ENCODE measurements around the gene TRIM7. TPM values are rescaled to one million over a fixed set of nuclear protein-coding genes. Genes with fewer than 3 reads are reported as not detected.

TRIM7 gene
- total RNA-seq, 4 donors from 2014 or later = 1.9 to 6.6 (median 2.8) TPM

DNA sequence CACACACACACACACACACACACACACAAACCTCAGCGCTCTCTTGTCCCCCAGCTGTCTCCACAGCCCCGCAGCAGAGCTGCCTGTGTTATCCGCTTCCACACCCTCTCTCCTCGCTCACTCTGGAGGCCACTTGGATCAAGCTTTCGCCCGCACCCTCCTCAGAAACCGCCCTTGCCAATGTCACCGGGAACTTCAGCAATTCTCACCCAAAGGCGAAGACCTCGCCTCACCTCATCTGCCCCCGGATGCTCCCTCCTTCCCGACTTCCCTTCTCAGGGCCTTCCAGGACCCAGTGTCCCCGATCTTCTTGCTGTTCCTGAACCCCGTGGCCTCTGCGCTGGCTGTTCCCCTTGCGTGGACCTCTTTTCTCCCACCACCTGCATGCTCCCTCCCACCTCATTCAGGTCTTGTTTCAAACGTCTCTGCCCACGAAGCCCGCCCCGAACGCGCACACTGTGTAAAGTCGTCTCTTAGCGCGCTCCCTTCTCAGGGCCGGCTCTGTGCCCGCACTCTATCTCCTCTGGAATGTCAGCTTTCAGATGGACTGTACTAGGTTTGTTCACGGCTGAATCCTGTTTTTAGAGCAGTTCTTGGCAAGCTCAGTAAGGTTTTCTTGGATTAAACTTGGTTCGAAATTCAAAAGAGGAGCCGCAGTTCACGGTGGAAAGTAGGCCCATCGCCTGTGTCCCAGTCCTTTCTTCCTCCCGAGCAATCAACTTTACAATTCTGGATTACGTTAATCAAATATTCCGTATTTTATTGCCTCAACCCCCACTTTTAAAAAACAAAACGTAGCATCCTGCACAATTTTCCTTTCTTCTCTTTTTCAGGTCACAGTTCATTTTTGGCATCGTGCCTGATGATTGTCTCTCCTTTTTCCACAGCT is 1.0 kb upstream of the TRIM7 start:
- TF ChIP-seq, protein P1, sequence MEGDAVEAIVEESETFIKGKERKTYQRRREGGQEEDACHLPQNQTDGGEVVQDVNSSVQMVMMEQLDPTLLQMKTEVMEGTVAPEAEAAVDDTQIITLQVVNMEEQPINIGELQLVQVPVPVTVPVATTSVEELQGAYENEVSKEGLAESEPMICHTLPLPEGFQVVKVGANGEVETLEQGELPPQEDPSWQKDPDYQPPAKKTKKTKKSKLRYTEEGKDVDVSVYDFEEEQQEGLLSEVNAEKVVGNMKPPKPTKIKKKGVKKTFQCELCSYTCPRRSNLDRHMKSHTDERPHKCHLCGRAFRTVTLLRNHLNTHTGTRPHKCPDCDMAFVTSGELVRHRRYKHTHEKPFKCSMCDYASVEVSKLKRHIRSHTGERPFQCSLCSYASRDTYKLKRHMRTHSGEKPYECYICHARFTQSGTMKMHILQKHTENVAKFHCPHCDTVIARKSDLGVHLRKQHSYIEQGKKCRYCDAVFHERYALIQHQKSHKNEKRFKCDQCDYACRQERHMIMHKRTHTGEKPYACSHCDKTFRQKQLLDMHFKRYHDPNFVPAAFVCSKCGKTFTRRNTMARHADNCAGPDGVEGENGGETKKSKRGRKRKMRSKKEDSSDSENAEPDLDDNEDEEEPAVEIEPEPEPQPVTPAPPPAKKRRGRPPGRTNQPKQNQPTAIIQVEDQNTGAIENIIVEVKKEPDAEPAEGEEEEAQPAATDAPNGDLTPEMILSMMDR (IDR thresholded peaks at IDR 0.05; ENCODE audit: low read depth) = no peak

DNA sequence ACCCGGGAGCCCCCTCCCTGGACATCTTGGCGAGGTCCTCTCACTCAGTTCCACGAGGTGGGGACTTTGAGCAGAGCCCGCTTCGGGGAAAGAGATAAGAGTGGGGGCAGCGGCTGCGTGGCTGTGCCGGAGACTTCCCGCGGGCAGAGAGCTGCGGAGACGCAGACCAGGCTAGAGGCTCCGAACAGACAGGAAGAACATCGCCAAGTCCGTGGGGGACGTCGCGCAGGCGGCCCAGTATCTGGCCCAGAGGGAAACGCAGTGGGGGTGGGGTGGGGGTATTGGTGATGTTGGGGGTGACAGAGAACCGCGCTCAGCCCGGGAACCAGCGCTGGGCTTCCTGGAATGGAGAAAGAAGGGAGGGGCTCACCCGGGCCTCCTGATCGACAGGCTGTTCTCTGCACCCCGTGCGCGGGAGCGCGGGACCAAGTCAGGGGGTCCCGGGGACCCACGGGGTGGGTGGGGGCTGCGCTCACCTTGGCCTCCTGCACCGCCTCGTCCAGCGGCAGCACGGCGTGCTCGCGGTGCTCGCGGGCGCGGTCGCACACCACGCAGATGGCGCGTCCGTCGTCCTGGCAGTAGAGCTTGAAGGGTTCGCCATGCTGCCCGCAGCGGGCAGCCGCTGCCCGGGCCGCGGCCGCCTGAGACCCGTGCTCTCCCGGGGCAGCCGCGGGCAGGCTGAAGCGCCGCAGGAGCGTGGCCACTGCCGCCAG is 727 bp downstream of the TRIM7 start:
- TF ChIP-seq, protein P1 (IDR thresholded peaks at IDR 0.05; ENCODE audit: low read depth) = no peak

DNA sequence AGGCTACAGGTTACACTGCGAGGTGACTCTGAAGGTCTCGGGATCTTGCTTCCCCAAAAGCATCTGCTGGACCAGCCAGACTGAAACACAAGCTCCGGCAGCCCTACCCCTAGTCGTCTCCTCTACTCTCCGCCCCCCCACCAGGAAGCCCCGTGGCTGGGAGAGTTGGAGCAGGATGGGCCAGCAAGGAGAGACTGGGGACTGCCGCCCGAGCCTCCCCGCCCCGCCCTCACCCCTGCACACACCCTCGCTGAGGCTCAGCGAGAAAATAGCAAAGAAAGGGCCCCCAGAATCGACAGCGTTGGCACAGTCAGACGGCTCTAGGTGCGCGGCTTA is 1.3 kb downstream of the TRIM7 start:
- TF ChIP-seq, protein P1 (IDR thresholded peaks at IDR 0.05; ENCODE audit: low read depth) = no peak

DNA sequence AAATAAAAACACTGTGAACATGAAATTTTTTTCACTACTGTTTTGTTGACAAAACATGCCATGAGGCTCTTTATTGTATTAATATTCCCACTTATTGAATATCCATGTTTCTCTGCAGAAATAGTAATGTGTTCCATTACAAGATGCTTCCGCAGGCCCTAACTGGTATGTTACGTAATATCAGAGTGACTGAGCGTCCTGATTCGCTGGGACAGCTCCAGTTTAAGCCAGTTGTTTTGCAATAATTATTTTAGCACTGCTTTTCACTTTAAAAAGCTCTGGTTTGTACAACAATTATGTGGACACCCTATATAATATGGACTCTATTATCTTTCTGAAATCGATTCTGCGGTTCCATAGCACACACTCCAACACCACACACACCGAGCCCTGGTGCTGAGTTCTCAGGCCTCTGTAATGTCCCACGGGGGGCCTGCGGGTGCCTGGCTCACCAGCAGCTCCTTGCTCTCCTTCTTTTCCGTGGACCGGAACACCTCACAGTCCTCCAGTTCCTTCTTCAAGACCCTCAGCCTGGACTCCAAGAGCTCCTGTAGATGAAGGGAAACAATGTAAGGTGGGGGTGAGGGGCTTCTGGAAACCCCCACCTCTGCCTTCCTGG is 1.8 kb downstream of the TRIM7 start:
- TF ChIP-seq, protein P1 (IDR thresholded peaks at IDR 0.05; ENCODE audit: low read depth) = no peak

DNA sequence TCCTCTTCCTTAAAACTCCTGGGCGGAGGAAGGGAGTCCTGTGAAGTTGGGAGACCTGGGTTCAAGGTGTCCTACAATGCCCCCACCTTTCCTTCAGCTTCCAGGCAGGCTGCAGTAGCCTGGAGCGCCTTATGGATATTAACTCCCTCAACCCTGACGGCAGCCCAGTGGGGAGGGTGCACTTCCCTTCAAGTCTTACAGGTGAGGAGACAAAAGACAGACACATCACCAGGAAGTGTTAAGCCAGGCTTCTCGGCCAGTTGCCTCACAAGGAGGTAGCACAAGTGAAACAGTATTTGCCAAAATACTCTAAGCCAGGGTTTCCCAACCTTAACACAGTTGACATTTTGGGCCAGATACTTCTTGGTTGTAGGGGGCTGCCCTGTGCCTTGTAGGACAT is 4.2 kb downstream of the TRIM7 start:
- TF ChIP-seq, protein P1 (IDR thresholded peaks at IDR 0.05; ENCODE audit: low read depth) = no peak

DNA sequence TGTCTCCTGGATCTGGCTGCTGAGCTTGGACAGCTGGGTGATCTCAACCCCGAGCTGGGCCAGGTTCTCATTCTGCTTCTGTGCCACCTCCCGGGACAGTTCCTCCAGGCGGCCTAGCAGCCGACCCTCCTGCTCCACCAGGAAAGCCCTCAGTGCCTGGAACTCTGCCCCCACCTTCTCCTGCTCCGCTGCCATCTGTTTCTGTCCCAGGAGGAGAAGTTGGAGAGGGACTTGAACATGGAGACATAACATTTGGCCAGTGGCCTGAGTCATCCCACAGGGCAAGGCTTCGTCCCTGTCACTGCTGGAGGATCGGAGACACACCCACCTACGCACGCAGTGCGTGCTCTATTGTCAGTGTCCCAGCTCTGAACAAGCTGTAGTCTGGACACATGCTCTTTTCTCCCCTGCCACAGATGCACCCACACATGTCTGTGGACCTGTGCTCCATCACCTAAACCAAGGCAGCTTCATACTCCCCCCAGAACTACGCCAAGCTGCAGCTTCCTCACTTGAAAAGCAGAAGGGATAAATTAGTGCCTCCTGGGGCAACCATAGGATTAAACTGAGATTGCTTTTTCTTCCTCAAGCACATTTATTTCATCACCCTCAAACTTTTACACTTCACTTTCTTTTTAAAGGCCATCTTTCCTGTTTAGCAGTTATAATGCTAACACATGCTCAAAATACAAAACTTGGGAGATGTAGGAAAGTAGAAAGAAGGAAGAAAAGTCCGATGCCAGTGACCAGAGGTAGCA is 4.9 kb downstream of the TRIM7 start:
- TF ChIP-seq, protein P1 (IDR thresholded peaks at IDR 0.05; ENCODE audit: low read depth) = no peak
